Hepatocyte (in vitro differentiated cells): ENCODE measurements around the gene UPK3A.

Experiments
- CTCF ChIP-seq: fragments of 200-600 bp; sonication (generic); IDR thresholded peaks from 2 replicates; pipeline ENCODE4 v1.5.1; 2016; ENCODE audit warnings: antibody characterized with exemption, mild to moderate bottlenecking; ENCODE audit not compliant: poor library complexity
- EZH2 ChIP-seq: fragments of 200-600 bp; sonication (generic); IDR thresholded peaks from 2 replicates; pipeline ENCODE4 v1.6.1; 2016; ENCODE audit warnings: antibody characterized with exemption, mild to moderate bottlenecking, borderline replicate concordance
- EZH2phosphoT487 ChIP-seq: fragments of 200-600 bp; sonication (generic); IDR thresholded peaks from one replicate; pipeline ENCODE4 v1.6.1; 2018; ENCODE audit warnings: antibody characterized with exemption, mild to moderate bottlenecking, low read depth, moderate library complexity; ENCODE audit not compliant: unreplicated experiment, severe bottlenecking

GRCh38 chr22:45306139-45306538 is 21.4 kb downstream of the UPK3A start:
- TF ChIP-seq CTCF (no peak), EZH2 (no peak), EZH2phosphoT487 (no peak)
